Heart left ventricle (tissue), 16 donors: ENCODE measurements around the gene SMYD4. TPM values are rescaled to one million over a fixed set of nuclear protein-coding genes. Genes with fewer than 3 reads are reported as not detected.
"Not testable (repeated sequence)": the region's sequence is repeated elsewhere in the genome, so short reads cannot be mapped to it uniquely, and the experiment has no call there.

ENCODE experiments used
- ATAC-seq, 4 donors: fragments of 200-7000 bp; cut with Tn5 transposase; one replicate each; pipeline ENCODE4 v1.9.1; 2020 to 2022; ENCODE audit warnings: moderate library complexity in 4 of 4, mild to moderate bottlenecking in 3 of 4, moderate number of reproducible peaks in 1 of 4
- DNase-seq, 5 donors: peaks; one replicate each; pipeline ENCODE4 v3.0.0-alpha.2; 2020
- H3K27ac ChIP-seq, 12 donors: fragments of 200-600 bp; sonication (generic) in 4 of 12; one replicate each; pipeline versions ENCODE4 v1.5.0 to v1.8.0; 2016 to 2022; ENCODE audit warnings: mild to moderate bottlenecking in 2 of 12
- H3K27me3 ChIP-seq, 9 donors: fragments of 200-600 bp; sonication (generic) in 2 of 9; one replicate each; pipeline versions ENCODE4 v1.5.1 to v1.8.0; 2016 to 2022; ENCODE audit warnings: mild to moderate bottlenecking in 3 of 9
- H3K36me3 ChIP-seq, 9 donors: fragments of 200-600 bp; sonication (generic) in 2 of 9; one replicate each; pipeline versions ENCODE4 v1.5.0 to v1.8.0; 2018 to 2022; ENCODE audit warnings: mild to moderate bottlenecking in 2 of 9
- H3K4me1 ChIP-seq, 12 donors: fragments of 200-600 bp; sonication (generic) in 4 of 12; one replicate each; pipeline versions ENCODE4 v1.5.0 to v1.8.0; 2016 to 2022; ENCODE audit warnings: mild to moderate bottlenecking in 3 of 12
- H3K4me3 ChIP-seq, 12 donors: fragments of 200-600 bp; sonication (generic) in 4 of 12; one replicate each; pipeline versions ENCODE4 v1.5.0 to v1.8.0; 2017 to 2022; ENCODE audit warnings: mild to moderate bottlenecking in 9 of 12, moderate library complexity in 4 of 12
- H3K9me3 ChIP-seq, 12 donors: fragments of 200-600 bp; sonication (generic) in 4 of 12; one replicate each; pipeline versions ENCODE4 v1.5.0 to v1.8.0; 2016 to 2022; ENCODE audit warnings: mild to moderate bottlenecking in 1 of 12
- POLR2A ChIP-seq, 2 donors: fragments of 450-650 bp; IDR thresholded peaks; one replicate each; pipeline ENCODE4 v1.6.1; 2017; ENCODE audit warnings: antibody characterized with exemption in 2 of 2, mild to moderate bottlenecking in 2 of 2, moderate library complexity in 2 of 2
- WGBS, 4 donors: extraction: QIAGEN DNeasy Blood & Tissue Kit in 2 of 4; methylation state at CpG; one replicate each; pipeline versions ENCODE4 v1.1.5 to v1.1.7; 2013 to 2018; 5-methylcytosine and 5-hydroxymethylcytosine counted together
- intact Hi-C, 10 donors: fragments of 100-400 bp; cut with DNase I; formaldehyde crosslinking; loops; one replicate each; pipeline versions ENCODE4 v1.11.1 to v1.14.2; 2022
- polyA plus RNA-seq, 2 donors: library from polyadenylated mRNA; stranded (reverse); fragments of 200-250 nt; gene quantifications; one replicate each; pipeline ENCODE4 v1.2.3, GENCODE V29; 2013
- total RNA-seq, 9 donors: library from RNA; depleted of rRNA in 2 of 9; stranded (reverse); fragments of >200 nt in 2 of 9; fragmentation: NEBNext Ultra II Directional in 3 of 9; extraction: Animal tissue kit (Norgen Biotek cat#: 25700) in 3 of 9; gene quantifications; one replicate each; pipeline versions ENCODE4 v1.1.0 to v1.2.4, GENCODE V29; 2016 to 2023
- TF ChIP-seq, protein P1 (sequence below), 12 donors: fragments of 200-600 bp; sonication (generic) in 4 of 12; IDR thresholded peaks; one replicate each; pipeline versions ENCODE4 v1.5.0 to v1.8.0; 2018 to 2022; ENCODE audit warnings: antibody characterized with exemption in 12 of 12, mild to moderate bottlenecking in 5 of 12
- donor health status: ischemic (EF 13 %, LVEDD 7.1; RV severe dilation, severe dysfunction).
- donor health status: healthy with polysubstance abuse.
- donor health status: DM: no; HTN: yes; CAD: no.
- donor health status: DM: no; HTN: no; CAD: no.
- donor health status: ischemic (EF 25% LVEDD 6.9; RV normal size, moderate dysfunction).
- donor health status: ischemic (EF 25% LVEDD 5.7; RV mildly dilated, moderate dysfunction).
- donor health status: healthy.
- donor health status: DM: yes; HTN: yes; CAD: no.
- donor health status: ischemic (EF 35%, LVEDD 5.7; RV mildly dilated, moderate dysfunction).
- donor health status: nonischemic (EF 11% LVEDD 7.7; RV severe dilation, severe dysfunction).
- donor health status: DM: yes; HTN: yes; CAD: no.
- donor health status: PGD.
- donor health status: ischemic (EF 29% LVEDD 5.4; RV normal size, mild dysfunction).
- donor health status: nonischemic (EF 23%, LVEDD 6.1; RV moderate dilation, normal function).

The SMYD4 gene
- total and polyA plus RNA-seq, 11 donors, result 5.2 to 15.9 (median 7.9) TPM

DNA sequence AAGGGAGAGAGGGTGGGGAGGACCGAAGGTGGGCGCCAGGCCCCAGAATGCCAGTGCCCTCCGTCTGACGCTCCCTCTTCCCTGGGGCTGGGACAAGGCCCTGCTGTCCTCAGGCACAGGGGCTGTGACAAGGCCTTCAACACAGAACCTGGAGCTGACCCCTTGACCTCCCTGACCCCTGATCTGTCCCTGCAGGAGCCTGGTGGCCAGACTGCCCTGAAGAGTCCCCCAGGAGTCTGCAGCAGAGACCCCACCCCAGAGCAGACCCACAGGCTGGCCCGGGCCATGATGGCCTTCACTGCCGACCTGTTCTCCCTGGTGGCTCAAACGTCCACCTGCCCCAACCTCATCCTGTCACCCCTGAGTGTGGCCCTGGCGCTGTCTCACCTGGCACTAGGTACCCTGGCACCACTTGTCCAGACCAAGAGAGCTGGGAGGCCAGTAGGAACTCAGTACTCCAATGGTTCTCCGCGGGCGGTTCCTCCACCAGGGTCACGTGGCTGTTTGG is 84.1 kb downstream of the SMYD4 start:
- TF ChIP-seq, protein P1, sequence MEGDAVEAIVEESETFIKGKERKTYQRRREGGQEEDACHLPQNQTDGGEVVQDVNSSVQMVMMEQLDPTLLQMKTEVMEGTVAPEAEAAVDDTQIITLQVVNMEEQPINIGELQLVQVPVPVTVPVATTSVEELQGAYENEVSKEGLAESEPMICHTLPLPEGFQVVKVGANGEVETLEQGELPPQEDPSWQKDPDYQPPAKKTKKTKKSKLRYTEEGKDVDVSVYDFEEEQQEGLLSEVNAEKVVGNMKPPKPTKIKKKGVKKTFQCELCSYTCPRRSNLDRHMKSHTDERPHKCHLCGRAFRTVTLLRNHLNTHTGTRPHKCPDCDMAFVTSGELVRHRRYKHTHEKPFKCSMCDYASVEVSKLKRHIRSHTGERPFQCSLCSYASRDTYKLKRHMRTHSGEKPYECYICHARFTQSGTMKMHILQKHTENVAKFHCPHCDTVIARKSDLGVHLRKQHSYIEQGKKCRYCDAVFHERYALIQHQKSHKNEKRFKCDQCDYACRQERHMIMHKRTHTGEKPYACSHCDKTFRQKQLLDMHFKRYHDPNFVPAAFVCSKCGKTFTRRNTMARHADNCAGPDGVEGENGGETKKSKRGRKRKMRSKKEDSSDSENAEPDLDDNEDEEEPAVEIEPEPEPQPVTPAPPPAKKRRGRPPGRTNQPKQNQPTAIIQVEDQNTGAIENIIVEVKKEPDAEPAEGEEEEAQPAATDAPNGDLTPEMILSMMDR (IDR thresholded peaks at IDR 0.05), result no peak
- no peak for TF ChIP-seq POLR2A (IDR thresholded peaks at IDR 0.05)
- no peak for DNase-seq
- no peaks in the 10 kb centered on the region for H3K27me3 ChIP-seq
- peaks cover 0 to 9% (median 0%) of the 10 kb centered on the region in 12 donors for H3K4me1 ChIP-seq
- no peak overlapping the region for H3K4me3 ChIP-seq
- H3K36me3 ChIP-seq, result no peaks in the 10 kb centered on the region
- H3K9me3 ChIP-seq, result no peaks in the 10 kb centered on the region
- no peak overlapping the region for H3K27ac ChIP-seq
- no peak for ATAC-seq
- intact Hi-C loops, result no loop called here
- 88 to 95% (median 92%) methylated on average over 12 of the region's 12 CpGs for WGBS, 4 donors

DNA sequence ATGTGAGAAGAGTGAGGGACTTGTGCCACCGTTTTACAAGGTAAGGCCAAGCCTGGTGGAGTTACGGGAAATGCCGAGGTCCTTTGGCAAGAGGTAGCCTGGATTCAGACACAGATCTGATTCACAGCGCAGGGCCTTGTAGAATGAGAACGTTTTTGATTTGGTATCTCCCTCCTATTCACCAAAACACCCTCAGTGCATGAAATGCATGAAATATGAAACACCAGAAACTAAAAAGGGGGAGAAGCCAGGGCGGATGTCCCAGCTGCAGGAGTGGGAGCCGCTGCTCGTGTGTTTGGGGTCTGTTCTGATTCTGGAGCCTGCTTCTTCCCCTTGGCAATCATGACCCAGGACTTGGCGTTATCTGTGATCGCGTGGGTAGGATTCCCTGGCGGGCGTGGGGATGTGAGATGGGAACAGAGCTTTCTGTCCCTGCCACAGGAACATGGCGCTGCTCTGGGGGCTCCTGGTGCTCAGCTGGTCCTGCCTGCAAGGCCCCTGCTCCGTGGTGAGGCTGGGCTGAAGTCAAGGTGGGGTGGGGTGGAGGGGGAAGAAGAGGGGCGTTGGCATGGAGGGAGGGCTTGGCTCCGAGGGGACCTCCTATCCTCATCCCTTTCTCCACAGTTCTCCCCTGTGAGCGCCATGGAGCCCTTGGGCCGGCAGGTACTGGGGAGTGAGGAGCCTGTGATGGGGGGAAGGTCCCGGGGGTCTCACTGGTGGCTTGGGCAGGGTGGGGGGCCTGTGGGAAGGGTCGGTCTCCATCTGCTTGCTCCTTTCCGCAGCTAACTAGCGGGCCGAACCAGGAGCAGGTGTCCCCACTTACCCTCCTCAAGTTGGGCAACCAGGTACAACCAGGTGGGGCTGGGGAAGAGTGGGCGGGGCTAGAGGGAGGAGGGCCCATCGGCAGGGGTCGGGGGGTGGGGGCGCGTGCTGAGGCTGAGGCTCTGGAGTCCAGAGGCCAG is 84.9 kb downstream of the SMYD4 start:
- intact Hi-C loops, result no loop called here
- no peak for DNase-seq

DNA sequence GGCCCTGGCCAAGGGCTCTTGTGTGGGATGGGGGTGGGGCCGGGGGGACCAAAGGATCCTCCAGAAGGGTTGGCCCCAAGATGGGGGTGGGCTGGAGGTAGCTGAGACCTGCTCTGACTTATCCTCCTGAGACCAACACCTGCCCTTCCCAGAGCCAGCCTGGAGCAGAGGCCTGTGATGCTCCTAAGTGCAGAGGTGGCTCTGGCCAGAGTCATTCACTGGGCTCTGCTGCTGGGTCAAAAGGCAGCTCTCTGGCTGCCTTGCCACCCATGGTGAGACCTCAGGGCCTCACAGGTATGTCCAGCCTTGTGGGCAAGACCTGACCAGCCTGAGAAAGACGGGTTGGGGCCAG is 86.6 kb downstream of the SMYD4 start:
- intact Hi-C loops, result no loop called here
- ATAC-seq (no peak), DNase-seq (no peak)
- Histone ChIP-seq H3K36me3 (peaks cover 0 to 3% (median under 1%) of the 10 kb centered on the region in 9 donors), H3K4me3 (no peak overlapping the region), H3K27ac (no peak overlapping the region), H3K9me3 (no peaks in the 10 kb centered on the region), H3K4me1 (peaks cover 0 to 10% (median under 1%) of the 10 kb centered on the region in 12 donors), H3K27me3 (no peaks in the 10 kb centered on the region)
- 88 to 92% (median 90%) methylated on average over 1 to 2 of the region's 2 CpGs for WGBS, 4 donors
- no peak for TF ChIP-seq POLR2A (IDR thresholded peaks at IDR 0.05)
- TF ChIP-seq, protein P1 (IDR thresholded peaks at IDR 0.05), result no peak

More for the DNA sequence above, 84.9 kb downstream of the SMYD4 start:
- no peaks in the 10 kb centered on the region for H3K36me3 ChIP-seq
- H3K27me3 ChIP-seq, result no peaks in the 10 kb centered on the region
- 77 to 89% (median 86%) methylated on average over 23 to 29 of the region's 29 CpGs for WGBS, 4 donors
- TF ChIP-seq, protein P1 (IDR thresholded peaks at IDR 0.05), result no peak
- H3K4me3 ChIP-seq, result no peak overlapping the region
- H3K27ac ChIP-seq, result peak overlapping the region in 4 of 12 donors; percentile 24 to 30 (median 26)
- peaks cover 0 to 9% (median 0%) of the 10 kb centered on the region in 12 donors for H3K4me1 ChIP-seq
- peak; percentile 5 to 60 (median 26) for ATAC-seq
- H3K9me3 ChIP-seq, result no peaks in the 10 kb centered on the region

DNA sequence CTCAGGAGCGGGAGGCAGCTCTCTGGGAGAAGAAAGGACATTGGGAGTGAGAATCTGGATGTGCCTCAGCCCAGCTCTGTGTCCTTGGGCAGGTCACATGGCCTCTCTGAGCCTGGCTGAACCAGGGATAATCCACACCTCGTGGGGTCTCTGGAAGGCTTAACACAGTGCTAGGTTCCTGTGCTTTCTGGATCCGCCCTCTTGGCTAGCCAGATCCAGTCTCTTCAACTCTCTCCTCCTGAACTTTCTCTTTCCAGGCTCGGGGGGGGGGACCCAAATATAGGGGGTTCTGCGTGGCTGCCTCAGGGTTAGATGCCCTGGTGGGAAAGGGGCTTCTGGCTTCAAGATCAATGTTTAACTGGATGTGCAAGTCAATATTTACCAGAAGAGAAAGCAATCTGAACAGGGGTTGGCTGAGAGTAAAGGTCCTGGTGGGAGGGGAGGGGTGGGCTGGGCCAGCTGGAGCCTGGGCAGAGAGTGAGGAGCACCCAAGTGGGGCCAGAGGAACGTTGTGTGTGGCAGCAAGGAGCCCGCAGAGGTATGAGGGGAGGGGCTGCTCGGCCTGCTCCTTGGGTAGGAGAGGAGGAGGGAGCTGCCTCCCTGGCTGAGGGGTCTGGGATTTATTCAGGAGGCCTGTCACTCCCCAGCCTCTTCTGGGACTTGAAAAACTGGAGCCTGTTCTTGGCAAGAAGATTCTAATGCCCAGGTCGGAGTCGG is 87.2 kb downstream of the SMYD4 start, which contains the start of gene SERPINF2:
TSS of gene SERPINF2 (plus strand) at position 501 of the 717 bp plus-strand sequence. CDS start 2,125 bp downstream, outside the sequence.
- no peaks in the 10 kb centered on the region for H3K9me3 ChIP-seq
- intact Hi-C loops, result no loop called here
- no peak within 1 kb of the TSS for H3K4me3 ChIP-seq
- H3K4me1 ChIP-seq, result peaks cover 0 to 16% (median 5%) of the 10 kb centered on the region in 12 donors
- peaks cover 0 to 7% (median 4%) of the 10 kb centered on the region in 9 donors for H3K36me3 ChIP-seq
- WGBS, 4 donors, result 60 to 74% (median 73%) methylated on average over 8 to 10 of the region's 10 CpGs
- H3K27me3 ChIP-seq, result no peaks in the 10 kb centered on the region
- DNase-seq, result no peak
- TF ChIP-seq POLR2A (IDR thresholded peaks at IDR 0.05), result no peak
- TF ChIP-seq, protein P1 (IDR thresholded peaks at IDR 0.05), result no peak
- no peak within 1 kb of the TSS for H3K27ac ChIP-seq
- ATAC-seq, result no peak

DNA sequence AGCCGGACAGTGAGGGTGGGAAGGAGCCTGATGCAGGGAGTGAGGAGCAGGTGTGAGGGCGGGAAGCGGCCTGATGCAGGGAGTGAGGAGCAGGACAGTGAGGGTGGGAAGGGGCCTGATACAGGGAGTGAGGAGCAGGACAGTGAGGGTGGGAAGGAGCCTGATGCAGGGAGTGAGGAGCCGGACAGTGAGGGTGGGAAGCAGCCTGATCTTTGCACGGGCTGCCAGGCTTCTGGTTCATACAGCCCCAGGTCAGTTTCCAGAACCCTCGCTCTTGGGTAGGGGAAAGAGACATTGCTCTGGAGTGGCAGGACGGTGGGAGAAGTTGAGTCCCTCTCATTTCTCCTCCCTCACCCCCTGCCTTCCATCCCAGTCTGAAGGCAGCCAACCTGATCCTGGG is 87.8 kb downstream of the SMYD4 start:
- WGBS, 4 donors, result 79 to 96% (median 90%) methylated on average over 7 of the region's 7 CpGs
- intact Hi-C loops, H3K27ac ChIP-seq, DNase-seq, H3K9me3 ChIP-seq, H3K27me3 ChIP-seq, ATAC-seq, H3K4me3 ChIP-seq: not testable (repeated sequence)
- peaks cover 0 to 12% (median 10%) of the 10 kb centered on the region in 9 donors for H3K36me3 ChIP-seq
- H3K4me1 ChIP-seq, result peaks cover 0 to 18% (median 6%) of the 10 kb centered on the region in 12 donors
